Medulla oblongata (tissue), 1 donor: ENCODE data around the gene A3GALT2.

ENCODE experiments used
- DNase-seq: peaks from one replicate; pipeline ENCODE4 v3.0.0-alpha.2; 2015; ENCODE audit errors: extremely low spot score

A3GALT2 gene

GRCh38 chr1:33332357-33332789, 11.5 kb upstream of the A3GALT2 start:
- no peak for DNase-seq

- no peak for DNase-seq
These were observed 10.8 kb upstream of the A3GALT2 start for GRCh38 chr1:33331444-33332356.

GRCh38 chr1:33330906-33331305, 10.0 kb upstream of the A3GALT2 start:
- DNase-seq = no peak

- DNase-seq = no peak
These were observed 9.5 kb upstream of the A3GALT2 start for GRCh38 chr1:33330361-33330890.

GRCh38 chr1:33329600-33330305, 8.9 kb upstream of the A3GALT2 start:
- no peak for DNase-seq

GRCh38 chr1:33328817-33329216, 7.9 kb upstream of the A3GALT2 start:
- DNase-seq = no peak

- no peak for DNase-seq
These were observed 6.9 kb upstream of the A3GALT2 start for GRCh38 chr1:33327587-33328325.

- DNase-seq = no peak
These were observed 5.9 kb upstream of the A3GALT2 start for GRCh38 chr1:33326785-33327184.

GRCh38 chr1:33324677-33325575, 4.0 kb upstream of the A3GALT2 start:
- DNase-seq = no peak

- no peak for DNase-seq
These were observed 3.0 kb upstream of the A3GALT2 start for GRCh38 chr1:33323663-33324477.

- DNase-seq = no peak
These were observed 2.1 kb upstream of the A3GALT2 start for GRCh38 chr1:33322870-33323585.

- no peak for DNase-seq
These were observed 1.2 kb upstream of the A3GALT2 start for GRCh38 chr1:33322109-33322508.

- DNase-seq = no peak
These were observed 280 bp upstream of the A3GALT2 start for GRCh38 chr1:33321178-33321577.

- no peak for DNase-seq
These were observed 814 bp downstream of the A3GALT2 start for GRCh38 chr1:33319949-33320618.

- no peak for DNase-seq
These were observed 1.5 kb downstream of the A3GALT2 start for GRCh38 chr1:33319186-33319948.

- no peak for DNase-seq
These were observed 3.0 kb downstream of the A3GALT2 start for GRCh38 chr1:33317946-33318345.

GRCh38 chr1:33317354-33317753, 3.5 kb downstream of the A3GALT2 start:
- no peak for DNase-seq

- DNase-seq = no peak
These were observed 4.3 kb downstream of the A3GALT2 start for GRCh38 chr1:33316601-33317000.
